Trophoblast cell (in vitro differentiated cells and primary cell): ENCODE results near the gene CPE.

ENCODE experiments used
- DNase-seq, 2 donors: peaks; one replicate each; pipeline ENCODE4 v3.0.0-alpha.2; 2016
- H2AFZ ChIP-seq: 2 replicates; pipeline ENCODE4 v1.6.1; 2013; ENCODE audit warnings: low read length, moderate library complexity, mild to moderate bottlenecking; ENCODE audit not compliant: insufficient read depth, poor library complexity
- H2AK5ac ChIP-seq: 2 replicates; pipeline ENCODE4 v1.6.1; 2013; ENCODE audit warnings: mild to moderate bottlenecking, low read length
- H2BK120ac ChIP-seq: 2 replicates; pipeline ENCODE4 v1.6.1; 2013; ENCODE audit warnings: low read length, mild to moderate bottlenecking, moderate library complexity; ENCODE audit not compliant: insufficient read depth, poor library complexity
- H2BK12ac ChIP-seq: 2 replicates; pipeline ENCODE4 v1.6.1; 2013; ENCODE audit warnings: mild to moderate bottlenecking, low read length, moderate library complexity
- H2BK5ac ChIP-seq: 2 replicates; pipeline ENCODE4 v1.6.1; 2013; ENCODE audit warnings: low read length, low read depth, moderate library complexity, mild to moderate bottlenecking; ENCODE audit not compliant: poor library complexity
- H3K14ac ChIP-seq: 2 replicates; pipeline ENCODE4 v1.6.1; 2013; ENCODE audit warnings: mild to moderate bottlenecking, low read length
- H3K18ac ChIP-seq: 2 replicates; pipeline ENCODE4 v1.6.1; 2013; ENCODE audit warnings: mild to moderate bottlenecking, low read length
- H3K23ac ChIP-seq: 2 replicates; pipeline ENCODE4 v1.6.1; 2013; ENCODE audit warnings: low read length
- H3K27ac ChIP-seq: 2 replicates; pipeline ENCODE4 v1.5.1; 2013; ENCODE audit warnings: low read depth, mild to moderate bottlenecking, inconsistent platforms, low read length, moderate library complexity
- H3K27me3 ChIP-seq: 2 replicates; pipeline ENCODE4 v1.6.1; 2013; ENCODE audit warnings: inconsistent platforms, mild to moderate bottlenecking, low read length, moderate library complexity; ENCODE audit not compliant: insufficient read depth
- H3K36me3 ChIP-seq, 2 experiments: 1 replicate in 1 of 2; 2 replicates in 1 of 2; pipeline ENCODE4 v1.6.1; 2013; ENCODE audit warnings: low read length in 2 of 2, mild to moderate bottlenecking in 2 of 2, moderate library complexity in 1 of 2; ENCODE audit not compliant: insufficient read depth in 2 of 2, control insufficient read depth in 1 of 2
- H3K4ac ChIP-seq: 2 replicates; pipeline ENCODE4 v1.6.1; 2013; ENCODE audit warnings: low read depth, mild to moderate bottlenecking, low read length, moderate library complexity
- H3K4me1 ChIP-seq, 2 experiments: 1 replicate in 1 of 2; 2 replicates in 1 of 2; pipeline ENCODE4 v1.6.1; 2013; ENCODE audit warnings: low read length in 2 of 2, mild to moderate bottlenecking in 2 of 2, moderate library complexity in 1 of 2; ENCODE audit not compliant: insufficient read depth in 2 of 2, control insufficient read depth in 1 of 2
- H3K4me2 ChIP-seq: 2 replicates; pipeline ENCODE4 v1.6.1; 2013; ENCODE audit warnings: inconsistent platforms, mild to moderate bottlenecking, low read length, moderate library complexity
- H3K4me3 ChIP-seq: 2 replicates; pipeline ENCODE4 v1.5.1; 2013; ENCODE audit warnings: mild to moderate bottlenecking, low read depth, low read length, inconsistent platforms
- H3K79me1 ChIP-seq: one replicate; pipeline ENCODE4 v1.6.1; 2013; ENCODE audit warnings: low read length
- H3K79me2 ChIP-seq: 2 replicates; pipeline ENCODE4 v1.6.1; 2013; ENCODE audit warnings: low read length, mild to moderate bottlenecking; ENCODE audit not compliant: control insufficient read depth, insufficient read depth, poor library complexity
- H3K9ac ChIP-seq: 2 replicates; pipeline ENCODE4 v1.6.1; 2013; ENCODE audit warnings: mild to moderate bottlenecking, low read length
- H3K9me3 ChIP-seq: 2 replicates; pipeline ENCODE4 v1.6.1; 2013; ENCODE audit warnings: low read depth, mild to moderate bottlenecking, control low read depth, inconsistent platforms, low read length; ENCODE audit not compliant: insufficient read depth
- H4K12ac ChIP-seq: 2 replicates; pipeline ENCODE4 v1.6.1; 2013; ENCODE audit warnings: low read depth, mild to moderate bottlenecking, low read length, moderate library complexity
- H4K8ac ChIP-seq: 2 replicates; pipeline ENCODE4 v1.6.1; 2013; ENCODE audit warnings: low read depth, mild to moderate bottlenecking, low read length, moderate library complexity
- H4K91ac ChIP-seq: one replicate; pipeline ENCODE4 v1.6.1; 2013; ENCODE audit warnings: low read depth, mild to moderate bottlenecking, low read length, moderate library complexity
- WGBS: extraction: QIAGEN DNeasy Blood & Tissue Kit; methylation state at CpG from one replicate; pipeline ENCODE4 v1.1.7; 2013; ENCODE audit warnings: missing lambda C conversion rate; ENCODE audit not compliant: insufficient read length, insufficient coverage; ENCODE audit errors: extremely low coverage; 5-methylcytosine and 5-hydroxymethylcytosine counted together

CPE gene

GRCh38 chr4:165402375-165402774, 23.6 kb downstream of the CPE start:
- H3K36me3 ChIP-seq = no peaks in the 10 kb centered on the region
- DNase-seq = no peak
- H4K8ac ChIP-seq = no peak overlapping the region
- no peak overlapping the region for H2AFZ ChIP-seq
- no peaks in the 10 kb centered on the region for H3K4me1 ChIP-seq
- no peak overlapping the region for H3K4ac ChIP-seq
- no peak overlapping the region for H3K14ac ChIP-seq
- H3K4me3 ChIP-seq = no peak overlapping the region
- H4K91ac ChIP-seq = no peak overlapping the region
- no peaks in the 10 kb centered on the region for H3K79me2 ChIP-seq
- no CpG with 5 or more reads among the region's 9 CpGs for WGBS
- H3K4me2 ChIP-seq = no peak overlapping the region
- no peak overlapping the region for H2BK5ac ChIP-seq
- H3K27ac ChIP-seq = no peak overlapping the region
- no peaks in the 10 kb centered on the region for H3K27me3 ChIP-seq
- no peaks in the 10 kb centered on the region for H3K9me3 ChIP-seq
- no peak overlapping the region for H4K12ac ChIP-seq
- no peak overlapping the region for H3K9ac ChIP-seq
- H3K18ac ChIP-seq = no peak overlapping the region
- H3K79me1 ChIP-seq = no peaks in the 10 kb centered on the region
- H3K23ac ChIP-seq = no peak overlapping the region
- no peak overlapping the region for H2AK5ac ChIP-seq
- no peak overlapping the region for H2BK120ac ChIP-seq
- H2BK12ac ChIP-seq = no peak overlapping the region

GRCh38 chr4:165403048-165403447, 24.2 kb downstream of the CPE start:
- no peak overlapping the region for H3K4me3 ChIP-seq
- no peak overlapping the region for H2BK120ac ChIP-seq
- H3K27me3 ChIP-seq = no peaks in the 10 kb centered on the region
- H3K4ac ChIP-seq = no peak overlapping the region
- H3K79me2 ChIP-seq = no peaks in the 10 kb centered on the region
- no peak overlapping the region for H3K4me2 ChIP-seq
- no peak overlapping the region for H3K9ac ChIP-seq
- H2AFZ ChIP-seq = no peak overlapping the region
- H3K23ac ChIP-seq = no peak overlapping the region
- no peak overlapping the region for H3K14ac ChIP-seq
- H3K36me3 ChIP-seq = no peaks in the 10 kb centered on the region
- no peak overlapping the region for H4K91ac ChIP-seq
- H3K9me3 ChIP-seq = no peaks in the 10 kb centered on the region
- no peak overlapping the region for H2BK12ac ChIP-seq
- no peaks in the 10 kb centered on the region for H3K79me1 ChIP-seq
- H4K12ac ChIP-seq = no peak overlapping the region
- H2BK5ac ChIP-seq = no peak overlapping the region
- no peaks in the 10 kb centered on the region for H3K4me1 ChIP-seq
- no CpG with 5 or more reads among the region's 2 CpGs for WGBS
- no peak overlapping the region for H3K27ac ChIP-seq
- no peak overlapping the region for H2AK5ac ChIP-seq
- H3K18ac ChIP-seq = no peak overlapping the region
- DNase-seq = no peak
- H4K8ac ChIP-seq = no peak overlapping the region

DNA sequence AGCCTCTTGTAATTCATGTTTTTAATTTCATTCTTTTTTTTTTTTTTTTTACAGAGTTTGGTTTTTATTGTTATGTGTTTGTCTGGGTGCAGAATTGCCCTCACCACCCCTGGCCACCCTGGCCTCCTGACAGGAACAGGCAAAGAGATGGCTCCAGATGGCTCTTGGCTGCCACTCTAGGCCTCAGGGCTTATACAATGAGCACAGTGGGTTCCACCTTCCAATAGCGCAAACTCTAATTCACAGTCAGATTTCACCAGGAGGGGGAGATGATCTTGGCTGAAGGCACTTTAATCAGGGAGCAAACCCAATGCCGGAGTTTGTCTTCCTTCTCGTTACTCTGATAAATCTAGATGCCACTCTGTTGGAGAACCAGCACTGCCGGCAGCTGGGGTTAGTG, 24.8 kb downstream of the CPE start:
- Histone ChIP-seq H2BK12ac (no peak overlapping the region), H3K4ac (no peak overlapping the region), H3K79me1 (no peaks in the 10 kb centered on the region), H3K4me2 (no peak overlapping the region), H2AK5ac (no peak overlapping the region), H4K8ac (no peak overlapping the region), H3K9ac (no peak overlapping the region), H3K4me3 (no peak overlapping the region), H3K79me2 (no peaks in the 10 kb centered on the region), H2BK5ac (no peak overlapping the region), H4K91ac (no peak overlapping the region), H3K9me3 (no peaks in the 10 kb centered on the region), H3K23ac (no peak overlapping the region), H3K36me3 (no peaks in the 10 kb centered on the region), H4K12ac (no peak overlapping the region), H3K18ac (no peak overlapping the region), H3K14ac (no peak overlapping the region), H3K4me1 (no peaks in the 10 kb centered on the region), H2BK120ac (no peak overlapping the region), H2AFZ (no peak overlapping the region), H3K27me3 (no peaks in the 10 kb centered on the region), H3K27ac (no peak overlapping the region)
- DNase-seq = no peak
- no CpG with 5 or more reads among the region's 4 CpGs for WGBS

DNA sequence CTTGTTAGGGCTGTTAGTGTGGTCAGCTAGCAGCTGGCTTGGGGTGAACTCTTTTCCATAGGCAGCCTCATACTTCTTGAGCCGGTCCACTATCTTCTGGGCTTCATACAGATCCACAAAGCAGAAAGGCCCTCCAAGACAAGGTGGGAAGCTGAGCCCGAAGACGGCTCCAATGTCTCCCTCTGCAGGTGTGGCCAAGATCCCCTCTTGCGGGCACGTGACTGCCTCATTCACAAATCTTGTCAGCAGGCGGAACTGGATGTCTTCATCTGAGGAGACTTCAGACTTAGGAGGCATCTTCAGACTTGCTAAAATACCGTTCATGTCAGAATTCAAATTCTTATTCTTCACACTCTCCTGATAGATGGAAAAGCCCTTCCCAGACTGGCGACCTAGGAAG, 25.3 kb downstream of the CPE start:
- H2BK5ac ChIP-seq = no peak overlapping the region
- H3K36me3 ChIP-seq = no peaks in the 10 kb centered on the region
- H3K9me3 ChIP-seq = no peaks in the 10 kb centered on the region
- H2AFZ ChIP-seq = no peak overlapping the region
- no peaks in the 10 kb centered on the region for H3K4me1 ChIP-seq
- H3K79me1 ChIP-seq = no peaks in the 10 kb centered on the region
- H3K4ac ChIP-seq = no peak overlapping the region
- H3K18ac ChIP-seq = no peak overlapping the region
- H3K14ac ChIP-seq = no peak overlapping the region
- no peak overlapping the region for H2AK5ac ChIP-seq
- H4K91ac ChIP-seq = no peak overlapping the region
- H3K9ac ChIP-seq = no peak overlapping the region
- no CpG with 5 or more reads among the region's 8 CpGs for WGBS
- no peaks in the 10 kb centered on the region for H3K79me2 ChIP-seq
- DNase-seq = no peak
- H2BK120ac ChIP-seq = no peak overlapping the region
- H3K4me3 ChIP-seq = no peak overlapping the region
- no peak overlapping the region for H3K27ac ChIP-seq
- H3K4me2 ChIP-seq = no peak overlapping the region
- no peak overlapping the region for H3K23ac ChIP-seq
- H2BK12ac ChIP-seq = no peak overlapping the region
- H3K27me3 ChIP-seq = no peaks in the 10 kb centered on the region
- no peak overlapping the region for H4K8ac ChIP-seq
- no peak overlapping the region for H4K12ac ChIP-seq
